Stimulated activated CD8-positive, alpha-beta memory T cell treated with anti-CD3 and anti-CD28 coated beads, Interleukin-7, amount 100 ng/mL, for 4 hours (primary cell): ENCODE measurements around the gene TMEM130.
A peak's percentile ranks its signal among the peaks of the same experiment; 100 is the strongest.
"Not testable (repeated sequence)": the region's sequence is repeated elsewhere in the genome, so short reads cannot be mapped to it uniquely, and the experiment has no call there.

Experiments
- DNase-seq, 2 donors: peaks; one replicate each; pipeline ENCODE4 v3.0.0-alpha.2; 2020; ENCODE audit warnings: low read depth in 2 of 2

Gene TMEM130

DNA sequence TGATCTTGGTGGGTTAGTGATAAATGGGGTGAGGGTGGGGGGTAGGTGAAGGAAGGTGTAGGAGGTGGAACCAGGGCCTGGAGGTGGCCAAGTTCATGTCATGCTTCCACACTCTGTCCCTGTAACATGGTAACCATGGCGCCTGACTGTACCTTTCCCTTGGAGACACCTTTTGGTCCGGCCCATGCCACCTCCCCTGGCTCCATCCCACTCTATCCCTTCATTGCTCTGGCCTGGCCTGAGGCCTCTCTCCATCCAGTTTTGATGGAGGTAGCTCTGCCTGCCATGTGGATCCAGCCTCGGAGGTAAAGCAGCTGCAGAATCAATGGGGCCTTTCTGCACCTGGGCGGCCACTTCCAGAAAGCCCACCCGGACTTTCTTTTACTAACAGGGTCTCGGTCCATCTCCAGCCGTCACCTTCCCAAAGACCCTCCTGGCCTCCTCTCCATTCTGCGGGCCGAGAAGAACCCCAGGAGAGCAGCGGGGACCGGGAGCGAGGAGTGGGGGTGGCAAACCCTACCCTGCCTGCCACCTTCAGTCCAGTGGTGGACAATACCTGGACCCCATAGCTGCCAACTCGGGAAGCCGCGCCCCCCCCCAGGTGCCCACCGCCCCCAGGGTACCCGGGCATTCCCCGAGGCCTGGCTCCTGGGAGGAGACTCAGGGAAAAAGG lies 8.0 kb upstream of the TMEM130 start:
- no peak for DNase-seq

- no peak for DNase-seq
Measured at GRCh38 chr7:98877146-98877545, 7.3 kb upstream of the TMEM130 start.

GRCh38 chr7:98875501-98875900 lies 5.7 kb upstream of the TMEM130 start:
- no peak for DNase-seq

DNA sequence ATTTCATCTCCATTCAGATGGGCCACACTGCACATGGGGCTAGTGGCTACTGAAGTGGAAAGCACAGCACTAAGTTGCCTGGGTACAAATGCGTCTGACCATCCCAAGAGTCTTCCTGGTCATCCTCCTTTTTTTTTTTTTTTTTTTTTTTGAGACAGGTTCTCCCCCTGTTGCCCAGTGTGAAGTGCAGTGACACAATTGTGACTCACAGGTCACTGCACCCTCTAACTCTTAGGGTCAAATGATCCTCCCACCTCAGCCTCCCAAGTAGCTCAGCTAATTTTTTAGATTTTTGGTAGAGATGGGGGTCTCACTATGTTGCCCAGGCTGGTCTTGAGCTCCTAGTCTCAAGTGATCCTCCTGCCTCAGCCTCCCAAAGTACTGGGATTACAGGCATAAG lies 5.1 kb upstream of the TMEM130 start:
- no peak for DNase-seq

- DNase-seq = not testable (repeated sequence)
Measured at GRCh38 chr7:98873610-98874009, 3.8 kb upstream of the TMEM130 start.

- DNase-seq = no peak
Measured at GRCh38 chr7:98872328-98872924, 2.6 kb upstream of the TMEM130 start.

DNA sequence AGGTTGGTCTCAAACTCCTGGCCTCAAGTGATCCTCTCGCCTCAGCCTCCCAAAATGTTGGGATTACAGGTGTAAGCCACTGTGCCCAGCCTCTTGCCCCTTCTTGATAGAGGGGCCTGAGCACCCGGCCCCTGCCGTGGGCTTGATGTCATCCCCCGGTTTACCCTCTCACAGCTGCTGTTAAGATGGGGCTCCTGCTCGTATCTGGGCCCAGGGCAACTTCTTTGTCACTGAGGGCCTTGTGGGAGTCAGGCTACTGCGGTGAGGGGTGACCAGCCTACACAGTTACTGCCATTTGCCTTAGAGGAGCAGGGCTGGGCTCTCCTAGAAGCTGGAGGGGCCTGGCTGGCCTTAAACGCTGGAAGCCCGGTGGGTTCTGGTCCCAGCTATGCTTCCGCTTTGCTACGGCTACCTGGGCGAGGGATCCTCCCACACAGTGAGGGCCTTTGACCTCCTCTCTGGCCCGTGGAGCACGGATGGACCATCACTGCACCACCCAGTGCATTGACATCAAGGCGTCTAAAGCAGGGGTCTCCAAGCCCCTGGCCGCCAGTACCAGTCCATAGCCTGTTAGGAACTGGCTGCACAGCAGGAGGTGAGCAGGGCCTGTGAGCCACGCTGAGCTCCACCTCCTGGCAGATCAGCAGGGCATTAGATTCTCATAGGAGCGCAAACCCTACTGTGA lies 1.1 kb upstream of the TMEM130 start:
- DNase-seq = no peak

GRCh38 chr7:98870121-98870651 lies 372 bp upstream of the TMEM130 start:
- peak; percentile 57 to 71 for DNase-seq

DNA sequence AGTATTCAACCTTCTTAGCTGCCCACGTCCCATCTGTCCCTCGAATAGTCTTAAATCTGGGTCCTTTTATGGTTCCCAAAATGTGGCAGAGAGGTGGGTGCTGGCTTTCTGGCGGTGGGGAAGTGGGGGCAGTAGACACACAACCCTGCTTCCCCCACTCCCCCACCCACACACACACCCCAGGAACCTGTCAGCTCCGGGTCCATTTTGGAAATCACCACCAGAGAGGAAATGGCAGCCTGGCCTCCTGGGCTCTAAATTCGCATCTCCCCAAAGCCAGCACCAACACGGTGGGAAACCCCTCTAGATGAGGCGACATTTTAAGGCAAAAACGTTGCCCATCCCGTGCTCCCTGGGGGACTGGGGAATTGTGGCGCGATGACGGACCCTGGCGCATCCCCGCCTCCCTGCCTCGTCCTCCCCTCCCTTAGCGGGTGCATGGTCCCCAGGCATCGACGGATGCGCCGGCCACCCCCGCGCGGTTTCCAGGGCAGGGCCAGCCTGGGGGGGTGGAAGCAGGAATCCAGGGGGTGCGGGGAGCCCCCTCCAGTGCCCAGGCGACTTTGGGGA lies 702 bp downstream of the TMEM130 start:
- DNase-seq = no peak

DNA sequence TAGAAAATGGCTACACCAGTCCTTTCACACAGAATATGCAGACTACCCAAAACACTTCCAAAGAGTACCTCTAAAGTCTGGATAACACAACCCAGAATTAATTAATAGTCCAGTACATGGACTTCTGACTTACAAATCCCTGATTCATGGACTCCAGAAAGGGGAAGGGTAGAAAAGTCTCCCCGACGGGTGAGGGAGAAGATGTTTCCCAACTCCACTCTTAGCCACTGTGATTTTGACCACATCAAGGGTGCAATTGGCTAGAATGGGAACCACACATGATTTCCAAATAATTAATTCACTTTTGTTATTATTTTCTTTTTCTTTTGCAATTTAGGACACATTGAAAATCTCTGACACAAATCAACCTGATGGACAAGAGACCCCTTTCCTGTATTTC lies 1.4 kb downstream of the TMEM130 start:
- no peak for DNase-seq

DNA sequence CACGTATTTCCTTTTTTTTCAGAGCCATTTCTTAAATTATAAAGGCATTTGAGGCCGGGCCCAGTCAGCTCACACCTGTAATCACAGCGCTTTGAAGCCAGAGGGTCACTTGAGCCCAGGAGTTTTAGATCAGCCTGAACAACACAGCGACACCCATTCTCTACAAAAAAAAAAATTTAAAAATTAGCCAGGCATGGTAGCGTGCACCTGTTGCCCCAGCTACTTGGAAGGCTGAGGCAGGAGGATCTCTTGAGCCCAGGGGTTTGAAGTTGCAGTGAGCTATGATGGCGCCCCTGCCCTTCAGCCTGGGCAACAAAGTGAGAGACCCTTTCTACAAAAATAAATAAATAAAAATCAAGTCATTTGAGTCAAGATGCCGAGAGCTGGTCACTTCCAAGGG lies 3.0 kb downstream of the TMEM130 start:
- no peak for DNase-seq

GRCh38 chr7:98866351-98866750 lies 3.5 kb downstream of the TMEM130 start:
- DNase-seq = no peak

- no peak for DNase-seq
Measured at GRCh38 chr7:98864731-98865453, 4.9 kb downstream of the TMEM130 start.

- no peak for DNase-seq
Measured at GRCh38 chr7:98863601-98864000, 6.2 kb downstream of the TMEM130 start.

- no peak for DNase-seq
Measured at GRCh38 chr7:98862716-98863420, 6.9 kb downstream of the TMEM130 start.

GRCh38 chr7:98862203-98862602 lies 7.6 kb downstream of the TMEM130 start:
- DNase-seq = no peak

DNA sequence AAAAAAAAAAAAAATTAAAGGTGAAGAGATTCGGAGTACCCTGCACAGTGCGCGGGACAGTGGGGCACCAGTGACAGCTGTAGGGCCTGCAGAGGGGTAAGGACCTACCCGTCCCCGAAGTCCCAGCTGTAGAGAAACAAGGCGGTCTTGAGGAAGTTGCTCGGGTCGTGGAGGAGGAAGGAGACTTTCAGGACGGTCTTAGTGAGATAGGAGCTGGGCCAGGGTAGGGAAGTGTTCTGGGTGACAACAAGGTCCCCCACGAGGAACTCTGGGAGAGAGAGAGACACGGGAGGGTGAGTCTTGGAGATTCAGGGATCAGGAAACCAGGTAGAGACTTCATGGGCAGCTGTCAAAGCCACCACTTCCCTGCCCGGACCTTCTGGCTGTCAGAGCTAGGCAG lies 9.7 kb downstream of the TMEM130 start:
- DNase-seq = no peak

DNA sequence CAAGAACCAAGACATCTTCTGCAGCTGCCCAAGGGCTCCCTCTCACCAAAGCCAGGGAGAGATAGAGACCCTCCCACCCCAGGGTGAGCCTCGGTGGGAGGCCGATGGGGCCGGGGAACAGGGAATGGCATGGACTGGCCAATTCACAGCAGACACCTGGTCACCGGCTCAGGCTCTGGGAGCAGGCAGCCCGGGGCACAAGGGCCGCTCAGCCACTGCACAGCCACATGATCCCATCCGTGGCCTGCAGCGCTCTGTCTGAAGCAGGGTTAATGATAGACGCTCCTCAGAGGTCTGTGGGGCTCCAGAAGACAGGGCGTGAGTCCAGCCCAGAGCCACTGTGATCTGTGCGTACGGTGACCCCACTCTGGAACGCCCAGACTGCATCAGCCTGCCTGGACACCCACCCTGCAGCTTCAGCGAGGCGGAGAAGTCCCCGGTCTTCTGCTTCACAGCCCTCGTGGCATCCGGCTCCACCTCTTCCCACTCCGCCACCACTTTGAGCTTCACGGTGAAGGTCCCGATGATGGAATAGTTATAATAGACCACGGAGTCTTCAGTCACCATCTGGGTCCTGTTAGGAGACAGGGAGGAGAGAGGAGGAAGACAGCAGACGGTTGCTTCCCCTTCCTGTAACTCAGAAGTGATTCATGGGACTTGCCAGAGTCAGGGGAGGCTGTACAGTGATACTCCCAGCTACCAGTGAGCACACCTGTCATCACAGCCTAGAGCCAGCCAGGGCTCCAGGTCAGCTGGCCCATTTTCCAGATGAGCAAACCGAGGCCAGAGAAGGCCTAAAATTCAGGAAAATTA lies 14.0 kb downstream of the TMEM130 start:
- DNase-seq = no peak

GRCh38 chr7:98852826-98853225 lies 17.0 kb downstream of the TMEM130 start:
- DNase-seq = no peak

DNA sequence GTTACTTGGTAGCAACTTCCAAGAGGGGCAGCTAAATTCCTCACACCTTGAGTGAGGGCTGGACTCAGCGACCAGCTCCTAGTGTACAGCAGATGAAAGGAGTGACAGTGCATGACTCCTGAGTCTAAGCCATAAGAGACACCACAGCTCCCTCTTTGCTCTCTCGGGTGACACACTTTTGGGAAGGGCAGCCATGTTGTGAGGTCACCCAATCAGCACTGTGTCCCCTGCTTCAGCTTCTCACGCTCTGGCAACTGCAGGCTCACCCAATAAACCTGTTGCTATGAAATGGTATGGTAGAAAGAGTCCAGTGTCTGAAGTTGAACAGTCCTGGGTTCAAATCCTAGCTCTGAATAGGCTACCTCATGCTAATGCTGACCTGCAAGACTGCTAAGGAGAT lies 20.9 kb downstream of the TMEM130 start:
- DNase-seq = no peak
